ENCODE data around the gene ZNF683.
"Not testable (repeated sequence)": the region's sequence is repeated elsewhere in the genome, so short reads cannot be mapped to it uniquely, and the experiment has no call there.

Gene ZNF683

DNA sequence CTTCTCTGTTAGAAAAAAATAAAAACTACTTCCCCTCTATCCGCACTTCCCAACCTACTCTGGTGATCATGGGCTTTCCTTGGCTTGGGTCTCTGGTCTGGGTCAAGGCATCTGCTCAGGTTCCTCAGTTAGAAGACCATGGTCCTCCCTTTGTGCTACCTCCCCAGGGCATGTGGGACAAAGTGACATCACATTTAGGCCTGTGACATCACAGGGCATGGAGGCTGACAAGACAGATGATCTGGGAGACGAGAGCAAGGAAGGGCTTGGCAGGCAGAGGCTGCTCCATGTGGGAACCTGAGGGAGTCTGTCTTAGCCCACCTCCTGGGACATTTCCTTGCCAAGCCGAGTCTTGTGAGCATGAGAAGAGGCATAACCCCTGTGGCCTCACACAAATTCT lies at the start of gene ZNF683:
Gene ZNF683, minus strand, starts transcription at position 140 of the 400 bp plus-strand sequence. CDS start 4,179 bp downstream, outside the sequence.
- DNase-seq, result not testable (repeated sequence)

GRCh38 chr1:26419494-26419893 lies 46.9 kb upstream of the ZNF683 start:
- no peak for DNase-seq

GRCh38 chr1:26418865-26419349 lies 46.4 kb upstream of the ZNF683 start:
- no peak for DNase-seq

DNA sequence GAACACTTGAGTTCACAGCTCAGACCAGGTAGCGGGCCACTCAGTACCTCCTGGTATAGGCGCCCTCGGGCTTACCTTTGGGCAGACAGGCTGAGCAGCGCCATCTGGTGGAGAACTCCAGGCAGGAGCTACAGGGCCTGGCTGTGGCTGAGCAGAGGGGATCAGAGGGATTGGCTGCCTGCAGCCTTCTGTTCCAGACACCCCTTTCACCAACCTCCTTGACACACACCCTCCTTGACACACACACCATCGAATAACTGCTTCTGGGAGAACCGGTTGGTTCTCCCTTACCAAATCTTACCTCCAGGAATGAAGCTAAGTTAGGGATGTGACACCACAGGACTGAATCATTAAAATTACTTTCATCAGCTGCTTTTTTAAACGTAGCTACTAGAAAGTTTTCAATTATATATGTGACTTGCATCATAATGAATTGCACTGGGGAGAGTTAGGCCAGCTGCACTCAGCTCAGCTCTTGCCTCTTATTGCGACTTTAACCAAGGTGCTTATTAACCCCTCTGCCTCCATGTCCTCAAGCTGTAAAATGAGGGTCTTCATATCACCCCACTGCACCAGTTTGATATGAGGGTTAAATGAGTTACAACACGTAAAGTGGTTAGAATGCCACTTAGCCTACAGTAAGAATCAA lies 44.7 kb upstream of the ZNF683 start:
- DNase-seq, result peak; percentile 6

- DNase-seq, result no peak
Measured at GRCh38 chr1:26413031-26413430, 40.5 kb upstream of the ZNF683 start.

GRCh38 chr1:26412180-26412840 lies 39.8 kb upstream of the ZNF683 start:
- no peak for DNase-seq

DNA sequence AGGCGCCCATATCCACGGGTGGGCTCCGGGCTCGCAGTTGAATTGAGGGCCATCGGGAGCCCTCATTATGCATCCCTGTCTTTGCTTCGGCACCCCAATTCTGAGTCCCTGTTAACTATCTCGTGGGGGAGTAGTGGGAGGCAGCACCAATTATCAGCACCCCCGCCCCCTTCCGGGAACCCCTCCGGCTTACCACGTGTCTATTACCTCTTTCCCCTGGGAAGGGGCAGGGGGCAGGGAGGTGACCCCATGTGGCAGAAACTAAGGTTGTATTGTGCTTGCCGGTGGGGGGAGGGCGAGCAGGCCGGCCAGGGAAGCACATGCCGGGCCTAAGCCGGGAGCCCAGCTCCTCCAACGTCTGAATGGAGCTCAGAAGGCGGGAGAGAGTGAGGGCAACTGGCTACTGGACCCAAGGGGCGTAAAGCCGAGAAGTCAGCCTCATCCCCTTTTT lies 39.1 kb upstream of the ZNF683 start:
- DNase-seq, result no peak

- no peak for DNase-seq
Measured at GRCh38 chr1:26410706-26411623, 38.4 kb upstream of the ZNF683 start, which contains the start of gene LIN28A. Gene LIN28A (plus strand): TSS chr1:26410817. CDS start chr1:26410892, 75 bp downstream.

GRCh38 chr1:26409191-26409807 lies 36.7 kb upstream of the ZNF683 start:
- no peak for DNase-seq

DNA sequence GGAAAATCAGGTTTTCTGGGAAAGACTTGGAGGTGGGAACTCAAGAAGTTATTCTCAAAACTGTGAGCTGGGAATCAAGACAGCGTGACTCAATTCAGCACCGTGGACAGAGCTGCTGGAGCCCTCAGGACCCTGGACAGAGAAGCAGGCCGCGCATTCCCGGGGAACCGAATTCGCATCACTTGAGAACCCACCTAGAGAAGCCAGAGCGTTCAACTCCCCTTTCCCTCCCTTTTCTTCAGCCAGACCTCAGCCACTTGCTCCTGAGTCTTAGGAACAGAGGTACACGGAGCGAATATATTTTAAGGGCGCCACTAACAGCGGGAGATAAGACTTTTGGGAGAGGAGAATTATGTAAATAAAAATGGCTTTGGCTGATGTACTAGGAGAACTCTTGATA lies 36.1 kb upstream of the ZNF683 start:
- no peak for DNase-seq

DNA sequence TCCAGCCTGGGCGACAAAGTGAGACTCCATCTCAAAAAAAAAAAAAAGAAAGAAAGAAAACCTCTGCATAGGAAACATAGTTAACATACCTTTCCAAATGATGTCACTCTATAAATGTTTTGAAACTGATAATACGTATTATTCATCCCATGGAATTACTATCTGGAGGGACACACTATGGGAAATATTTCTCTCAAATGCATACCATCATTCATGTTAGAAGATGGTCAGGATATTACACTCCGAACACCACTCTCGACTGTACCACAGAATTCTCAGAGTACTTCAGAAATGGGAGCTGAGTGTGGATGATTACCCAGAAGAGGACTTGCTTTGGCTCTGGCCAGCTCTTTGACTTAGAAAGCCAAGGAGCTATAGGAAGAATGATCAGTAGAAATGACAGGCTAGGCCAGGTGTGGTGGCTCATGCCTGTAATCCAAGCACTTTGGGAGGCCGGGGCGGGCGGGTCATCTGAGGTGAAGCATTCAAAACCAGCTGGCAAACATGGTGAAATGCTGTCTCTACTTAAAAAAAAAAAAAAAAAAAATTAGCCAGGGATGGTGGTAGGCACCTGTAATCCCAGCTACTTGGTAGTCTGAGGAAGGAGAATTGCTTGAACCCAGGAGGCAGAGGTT lies 32.8 kb upstream of the ZNF683 start:
- DNase-seq, result no peak

- no peak for DNase-seq
Measured at GRCh38 chr1:26404641-26405040, 32.1 kb upstream of the ZNF683 start.

GRCh38 chr1:26403656-26404055 lies 31.1 kb upstream of the ZNF683 start:
- DNase-seq, result no peak

GRCh38 chr1:26401891-26402290 lies 29.3 kb upstream of the ZNF683 start:
- DNase-seq, result no peak

- DNase-seq, result no peak
Measured at GRCh38 chr1:26399034-26399433, 26.5 kb upstream of the ZNF683 start.

- no peak for DNase-seq
Measured at GRCh38 chr1:26395754-26396153, 23.2 kb upstream of the ZNF683 start.

DNA sequence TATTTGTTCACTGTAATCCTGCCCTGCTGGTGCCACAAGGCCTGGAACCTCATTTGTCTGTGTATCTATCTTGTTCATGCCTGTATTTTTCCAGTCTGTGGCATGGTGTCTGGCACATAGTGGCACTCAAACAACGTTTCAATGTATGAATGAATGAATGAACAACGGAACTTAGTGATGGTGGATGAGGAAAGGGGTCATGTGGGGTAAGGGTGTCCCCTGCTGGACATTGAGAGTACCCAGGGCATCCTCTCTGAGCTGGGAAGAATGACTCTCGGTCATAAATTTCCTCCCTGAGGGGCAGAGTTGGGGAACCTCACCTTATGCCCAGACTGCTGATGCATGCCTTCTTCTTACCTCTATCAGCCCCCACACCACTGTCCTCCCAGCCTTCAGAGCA lies 18.9 kb upstream of the ZNF683 start:
- DNase-seq, result no peak

- no peak for DNase-seq
Measured at GRCh38 chr1:26389604-26390247, 17.2 kb upstream of the ZNF683 start.

DNA sequence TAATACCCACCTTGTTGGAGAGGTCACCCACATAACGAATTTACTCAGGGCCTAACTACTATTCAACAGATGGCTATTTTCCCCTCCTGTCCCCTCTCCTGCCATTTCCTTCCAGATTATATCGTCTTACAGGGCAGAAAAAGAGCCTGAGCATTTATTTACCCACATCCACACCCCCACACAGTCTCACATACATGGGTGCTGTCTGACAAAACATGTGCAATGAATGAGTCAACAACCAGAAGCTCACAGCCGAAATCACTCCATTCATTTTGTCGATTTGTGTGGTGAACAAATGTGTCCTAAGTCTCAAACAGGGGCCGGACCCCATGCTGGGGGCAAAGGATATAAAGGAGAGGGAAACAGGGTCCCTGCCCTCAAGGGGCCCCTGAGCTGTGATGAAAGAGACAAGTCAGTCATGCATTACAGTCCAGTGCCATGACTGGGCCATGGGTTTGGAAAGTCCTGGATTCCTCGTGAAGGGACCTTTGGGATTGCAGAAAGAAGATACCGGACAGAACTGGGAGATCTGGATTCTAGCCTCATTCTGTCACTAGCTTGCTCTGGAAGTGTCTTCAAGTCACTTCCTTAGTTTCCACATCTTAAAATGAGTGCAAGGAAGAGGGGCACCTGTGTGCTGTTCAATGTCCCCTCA lies 16.4 kb upstream of the ZNF683 start:
- DNase-seq, result no peak

GRCh38 chr1:26387447-26387846 lies 14.9 kb upstream of the ZNF683 start:
- DNase-seq, result no peak

DNA sequence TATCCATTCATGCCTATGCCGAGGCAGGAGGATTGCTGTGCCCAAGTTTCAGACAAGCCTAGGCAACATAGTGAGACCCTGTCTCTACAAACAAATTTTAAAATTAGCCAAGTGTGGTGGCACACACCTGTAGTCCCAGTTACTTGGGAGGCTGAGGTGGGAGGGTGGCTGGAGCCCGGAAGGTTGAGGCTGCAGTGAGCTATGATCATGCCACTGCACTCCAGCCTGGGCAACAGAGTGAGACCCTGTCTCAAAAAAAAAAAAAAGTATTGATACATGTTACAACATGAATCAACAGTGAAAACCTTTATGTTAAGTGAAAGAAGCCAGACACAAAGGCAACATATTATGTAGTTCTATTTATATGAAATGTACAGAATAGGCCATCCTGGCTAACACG lies 12.5 kb upstream of the ZNF683 start:
- not testable (repeated sequence) for DNase-seq
